NCI-H187 (cell line): Measurements from ENCODE around the gene DFFB.

Experiments
- DNase-seq, 2 experiments: peaks; one replicate each; lab custom pipeline; 2025; lab: John Stamatoyannopoulos, UW

Gene DFFB

DNA sequence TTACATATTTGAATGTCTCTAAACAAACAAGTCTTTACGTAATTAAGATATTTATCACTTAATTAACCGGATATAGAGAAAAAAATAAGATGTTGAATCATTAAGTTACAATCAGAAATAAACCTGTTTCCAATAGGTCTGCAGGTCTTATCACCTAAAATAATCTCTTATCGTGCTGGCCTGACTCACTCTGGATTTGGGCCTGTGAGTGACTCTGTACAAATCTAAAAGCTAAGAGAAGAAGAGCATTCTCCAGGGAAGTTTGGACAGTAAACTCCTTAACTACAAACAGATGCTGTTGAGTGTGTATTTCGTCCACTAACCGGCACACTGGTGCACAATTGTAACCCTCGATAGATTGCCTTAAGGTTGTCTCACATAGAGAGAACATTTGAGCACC, 25.6 kb upstream of the DFFB start:
- DNase-seq = no peak

DNA sequence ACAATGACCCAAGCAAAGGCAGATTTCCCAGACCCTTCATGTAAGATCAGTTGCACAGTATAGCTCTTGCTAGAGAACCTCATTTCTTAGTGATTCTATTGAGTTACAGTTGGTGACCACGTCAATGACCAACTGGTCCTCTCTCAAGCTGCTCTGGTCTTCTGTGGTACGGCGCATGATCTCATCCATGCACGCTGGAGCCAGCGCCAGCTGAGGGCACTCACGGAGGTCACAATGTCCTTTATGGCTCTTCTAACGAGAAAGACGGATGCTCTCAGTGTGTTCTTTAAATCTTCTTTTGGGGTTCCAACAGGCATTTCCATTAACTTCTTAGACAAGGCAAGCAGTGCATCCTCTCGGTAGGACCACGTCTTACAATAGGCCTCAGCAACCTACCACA, 22.6 kb upstream of the DFFB start:
- DNase-seq = no peak

GRCh38 chr1:3836421-3836820, 20.9 kb upstream of the DFFB start:
- DNase-seq = no peak

DNA sequence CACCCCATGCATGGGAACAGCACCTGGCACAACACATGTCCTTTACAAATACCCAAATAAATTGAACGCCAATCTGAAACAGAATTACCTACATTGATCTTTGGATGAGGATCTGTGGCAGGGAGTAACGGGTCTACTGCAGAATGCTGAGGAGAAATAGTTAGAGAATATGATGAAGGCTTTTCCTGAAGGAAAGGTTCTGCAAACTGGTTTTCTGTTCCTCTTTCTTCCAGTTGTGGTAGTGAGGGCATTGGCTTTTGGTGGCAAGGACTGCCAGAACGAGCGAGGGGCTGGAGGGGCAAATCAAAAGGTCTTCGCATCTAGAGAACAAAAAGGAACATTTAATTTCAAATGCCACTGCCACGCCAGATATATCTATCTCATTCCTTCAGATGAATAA, 20.1 kb upstream of the DFFB start:
- DNase-seq = no peak

- DNase-seq = no peak
Observed at GRCh38 chr1:3837685-3838084, 19.6 kb upstream of the DFFB start.

GRCh38 chr1:3838788-3839187, 18.5 kb upstream of the DFFB start:
- DNase-seq = no peak

DNA sequence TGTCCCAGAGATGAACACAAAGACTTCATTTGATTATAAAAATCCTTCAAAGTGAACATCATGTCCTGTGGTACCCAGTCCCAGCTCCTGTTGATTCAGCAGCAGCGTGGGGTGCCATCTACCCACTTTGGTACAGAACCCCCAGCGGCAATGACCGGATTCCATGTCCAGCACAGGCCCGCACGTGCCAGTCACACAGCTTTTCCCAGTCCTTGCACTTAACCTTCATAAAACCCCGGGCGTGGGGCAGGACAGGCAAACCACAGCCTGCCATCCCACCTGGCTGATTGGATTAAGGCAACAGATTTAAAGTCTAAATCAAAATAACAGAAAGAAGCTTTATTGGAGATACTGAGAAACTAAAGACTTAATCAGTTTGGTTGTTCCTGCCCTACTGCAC, 15.8 kb upstream of the DFFB start:
- DNase-seq = no peak

DNA sequence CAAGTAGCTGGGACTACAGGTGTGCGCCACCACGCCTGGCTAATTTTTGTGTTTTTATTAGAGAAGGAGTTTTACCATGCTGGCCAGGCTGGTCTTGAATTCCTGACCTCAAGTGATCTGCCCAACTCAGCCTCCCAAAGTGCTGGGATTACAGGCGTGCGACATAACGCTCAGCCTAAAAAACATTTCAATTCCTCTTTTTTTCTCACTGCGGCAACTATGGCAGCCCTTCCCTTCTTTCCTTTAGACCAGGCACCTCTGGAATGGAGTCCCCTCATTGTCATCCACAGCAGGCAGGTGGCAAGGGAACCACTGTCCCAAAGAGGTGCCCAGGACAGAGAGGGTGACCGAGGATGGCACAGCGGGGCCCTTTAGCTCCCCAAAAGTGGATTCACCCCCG, 14.4 kb upstream of the DFFB start:
- no peak for DNase-seq

DNA sequence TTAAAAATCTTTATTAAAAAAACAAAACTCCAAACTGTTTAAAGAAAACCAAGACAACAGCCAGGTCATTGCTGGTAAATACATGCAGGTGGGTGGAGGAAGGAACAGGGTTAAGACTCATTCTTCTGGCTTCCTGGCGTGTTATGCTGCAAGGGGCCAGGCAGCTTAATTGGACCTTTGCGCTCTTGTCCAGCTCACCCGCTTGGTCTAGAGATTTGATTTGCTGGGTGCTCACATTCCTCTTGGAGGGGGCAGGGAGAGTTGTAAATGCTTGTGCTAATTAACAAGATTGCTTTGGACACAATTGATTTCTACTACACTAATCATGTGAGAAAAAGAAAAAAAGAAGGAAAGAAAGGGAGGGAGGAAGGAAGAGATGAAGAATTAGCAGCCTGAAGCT, 10.7 kb upstream of the DFFB start:
- DNase-seq = no peak

GRCh38 chr1:3847081-3847480, 10.2 kb upstream of the DFFB start:
- DNase-seq = no peak

GRCh38 chr1:3850857-3851256, 6.4 kb upstream of the DFFB start:
- no peak for DNase-seq

DNA sequence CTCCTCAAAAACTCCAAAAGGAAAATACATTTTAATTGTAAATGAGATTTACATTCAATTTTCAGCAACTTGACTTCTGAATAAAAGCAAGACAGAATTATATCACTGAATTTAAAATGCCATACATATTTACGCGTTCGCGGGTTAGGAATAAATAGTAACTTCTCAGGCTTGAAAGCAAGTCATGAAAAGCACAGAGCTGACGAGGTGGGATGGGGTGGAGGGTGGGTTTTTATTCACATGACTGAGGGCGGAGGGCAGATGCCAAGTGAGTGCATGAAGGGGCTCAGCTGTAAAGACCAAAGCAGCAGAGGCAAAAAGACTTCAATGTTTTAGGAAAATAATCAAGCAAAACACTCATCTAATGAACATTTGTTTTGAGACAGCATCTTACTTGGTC, 6.0 kb upstream of the DFFB start:
- no peak for DNase-seq

DNA sequence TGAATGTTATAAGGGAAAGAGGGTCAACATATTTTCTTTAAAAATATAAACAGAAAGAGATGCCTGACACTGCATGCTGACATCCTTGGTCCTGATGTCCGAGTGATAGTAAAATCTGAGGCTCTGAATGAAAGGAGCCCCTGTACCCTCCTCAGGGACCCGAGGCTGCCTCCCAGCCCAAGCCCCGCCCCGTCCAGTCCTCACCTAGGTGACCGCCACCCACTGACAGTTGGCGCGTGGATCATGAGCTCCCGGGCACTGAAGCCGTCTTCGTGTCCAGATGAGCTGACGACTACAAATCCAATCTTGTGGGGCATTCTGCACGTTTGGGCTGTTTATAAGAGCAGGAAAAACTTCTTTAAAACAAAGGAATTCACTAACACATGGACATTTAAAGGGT, 5.2 kb upstream of the DFFB start:
- DNase-seq = no peak

DNA sequence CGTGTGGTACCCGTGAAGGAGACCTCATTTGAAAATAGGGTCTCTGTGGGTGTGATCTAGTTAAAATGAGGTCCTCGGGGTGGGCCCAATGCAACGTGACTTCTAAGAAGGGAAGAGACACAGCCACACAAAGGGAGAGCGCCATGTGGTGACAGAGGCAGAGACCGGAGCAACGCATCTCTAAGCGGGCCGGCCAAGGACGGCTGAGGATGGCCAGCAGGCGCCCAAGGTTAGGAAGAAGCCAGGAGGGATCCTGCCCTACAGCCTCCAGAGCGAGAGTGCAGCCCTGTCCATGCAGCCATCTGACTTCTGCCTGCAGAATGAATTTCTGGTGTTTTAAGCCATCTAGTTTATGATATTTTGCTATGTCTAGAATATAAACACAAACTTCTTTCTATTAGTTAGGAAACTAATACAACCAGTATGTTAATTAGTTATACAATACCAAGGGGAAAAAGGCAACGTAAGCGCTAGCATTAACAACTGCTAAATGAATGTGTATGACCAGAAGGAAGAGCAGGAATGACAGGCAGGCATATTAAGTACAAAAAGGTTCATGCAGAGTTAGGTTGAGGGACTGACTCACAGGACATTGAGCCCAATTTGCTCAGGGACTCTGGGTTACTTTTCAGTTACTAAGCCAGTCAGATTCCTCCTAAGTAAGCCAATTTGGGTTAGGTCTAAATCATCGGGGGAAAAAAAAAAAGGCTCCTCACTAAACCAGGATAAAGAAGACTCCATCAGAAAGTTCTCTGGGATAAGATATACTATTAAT, 4.4 kb upstream of the DFFB start:
- no peak for DNase-seq

DNA sequence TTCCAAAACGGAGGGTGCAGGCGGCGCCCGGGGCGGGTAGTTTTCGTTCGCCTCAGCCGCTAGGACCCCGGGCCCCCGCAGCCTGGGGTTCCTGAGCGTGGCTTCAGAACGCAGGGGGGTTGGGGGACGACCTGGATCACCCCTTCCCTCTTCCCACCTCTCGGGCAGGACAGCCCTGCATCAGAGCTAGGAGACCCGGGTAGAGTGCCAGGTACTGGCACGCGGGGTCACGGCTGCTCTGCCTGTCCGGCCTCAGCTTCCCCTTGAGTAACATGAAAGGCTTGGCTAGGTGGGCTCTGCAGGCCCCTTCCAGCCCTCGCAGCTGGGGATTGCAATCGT, 484 bp downstream of the DFFB start:
- no peak for DNase-seq

DNA sequence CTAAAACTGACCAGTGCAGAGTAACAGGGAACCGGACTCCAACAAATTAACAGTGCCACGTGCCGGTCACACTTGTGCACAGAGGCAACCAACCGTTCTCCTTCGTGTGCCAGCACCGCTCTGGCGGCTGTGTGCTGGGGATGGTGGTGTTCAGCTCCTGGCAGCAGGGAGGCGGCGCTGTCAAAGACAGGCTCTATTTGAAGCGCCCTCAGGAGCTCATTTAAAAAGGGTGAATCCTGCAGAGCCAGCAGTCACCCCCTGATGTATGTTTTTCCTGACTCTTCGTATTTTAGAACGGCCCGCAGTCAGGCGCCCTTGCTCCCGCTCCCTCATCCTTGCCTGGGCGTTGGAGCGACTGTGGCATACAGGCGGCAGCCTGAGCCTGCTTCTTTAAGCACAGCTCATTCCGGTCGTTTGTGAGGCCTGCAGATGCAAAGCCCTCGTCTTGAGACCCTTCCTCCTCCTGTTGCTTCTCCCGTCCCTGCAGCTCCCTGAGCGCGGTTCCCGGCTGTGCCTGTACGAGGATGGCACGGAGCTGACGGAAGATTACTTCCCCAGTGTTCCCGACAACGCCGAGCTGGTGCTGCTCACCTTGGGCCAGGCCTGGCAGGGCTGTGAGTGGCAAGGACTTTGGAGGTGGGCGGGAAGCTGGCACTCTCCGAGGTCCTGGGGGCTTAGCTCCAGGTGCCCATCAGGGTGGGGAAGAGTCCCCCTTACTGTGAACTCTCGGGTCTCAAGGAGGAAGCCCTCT, 1.1 kb downstream of the DFFB start:
- DNase-seq = no peak

GRCh38 chr1:3863231-3863935, 6.1 kb downstream of the DFFB start:
- no peak for DNase-seq

- DNase-seq = no peak
Observed at GRCh38 chr1:3864884-3865283, 7.6 kb downstream of the DFFB start.

GRCh38 chr1:3865606-3866160, 8.4 kb downstream of the DFFB start:
- no peak for DNase-seq

DNA sequence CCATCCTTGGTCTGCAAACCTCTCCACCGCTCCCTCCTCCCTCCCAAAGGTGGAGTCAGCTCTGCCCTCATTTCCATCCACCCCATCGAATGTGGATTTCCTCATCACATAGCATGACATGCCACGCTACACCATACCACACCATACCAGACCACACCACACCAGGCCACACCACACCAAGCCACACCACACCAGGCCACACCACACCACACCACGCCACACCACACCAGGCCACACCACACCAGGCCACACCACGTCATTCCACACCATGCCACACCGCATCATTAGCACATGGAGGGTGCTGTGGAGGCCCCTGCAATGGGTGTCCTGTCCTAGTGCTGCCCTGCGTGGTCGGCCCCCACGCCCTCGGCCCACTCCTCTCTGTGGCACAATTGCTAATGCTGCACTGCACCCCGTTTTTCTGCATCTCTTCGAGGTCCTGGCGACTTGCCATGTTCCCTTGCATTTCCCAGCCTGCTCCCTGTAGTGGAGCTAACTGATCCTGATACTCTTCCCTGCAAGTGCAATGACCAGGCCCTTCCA, 11.3 kb downstream of the DFFB start:
- DNase-seq = no peak

GRCh38 chr1:3869751-3870301, 12.6 kb downstream of the DFFB start:
- peak; percentile 81 to 89 for DNase-seq

- DNase-seq = no peak
Observed at GRCh38 chr1:3871451-3871805, 14.2 kb downstream of the DFFB start.
